Esophagus squamous epithelium (tissue), 5 donors: ENCODE measurements around the gene BAHCC1. TPM values are rescaled to one million over a fixed set of nuclear protein-coding genes. Genes with fewer than 3 reads are reported as not detected.

Experiments used
- DNase-seq: peaks from one replicate; lab custom pipeline; 2025; lab: John Stamatoyannopoulos, UW
- H3K27ac ChIP-seq, 4 donors: fragments of 200-600 bp; sonication (generic); one replicate each; pipeline ENCODE4 v1.5.1; 2016 to 2019; ENCODE audit warnings: mild to moderate bottlenecking in 1 of 4
- H3K27me3 ChIP-seq, 4 donors: fragments of 200-600 bp; sonication (generic); 1 replicate in 3 of 4; 2 replicates in 1 of 4; pipeline versions ENCODE4 v1.5.1 to v1.6.0; 2017 to 2021; ENCODE audit warnings: antibody characterized with exemption in 1 of 4
- H3K36me3 ChIP-seq, 3 donors: fragments of 200-600 bp; sonication (generic); one replicate each; pipeline ENCODE4 v1.5.1; 2016 to 2019
- H3K4me1 ChIP-seq, 3 donors: fragments of 200-600 bp; sonication (generic); one replicate each; pipeline ENCODE4 v1.5.1; 2017 to 2019
- H3K4me3 ChIP-seq, 4 donors: fragments of 200-600 bp; sonication (generic); 1 replicate in 3 of 4; 2 replicates in 1 of 4; pipeline ENCODE4 v1.5.1; 2016 to 2019; ENCODE audit warnings: mild to moderate bottlenecking in 2 of 4, moderate library complexity in 1 of 4
- H3K9me3 ChIP-seq, 3 donors: fragments of 200-600 bp; sonication (generic); one replicate each; pipeline ENCODE4 v1.5.1; 2016 to 2019
- POLR2A ChIP-seq, 4 donors: fragments of 450-650 bp; IDR thresholded peaks; one replicate each; pipeline ENCODE4 v1.6.1; 2017; ENCODE audit warnings: antibody characterized with exemption in 4 of 4, mild to moderate bottlenecking in 4 of 4, moderate library complexity in 3 of 4
- whole genome bisulfite sequencing, 2 donors: methylation state at CpG; one replicate each; pipeline ENCODE4 v1.1.5; 2018; 5-methylcytosine and 5-hydroxymethylcytosine counted together
- intact Hi-C: fragments of 100-400 bp; cut with DNase I; formaldehyde crosslinking; loops from one replicate; pipeline ENCODE4 v1.15.0; 2022
- total RNA-seq, 4 donors: library from RNA; depleted of rRNA; stranded (reverse); fragments of >200 nt; gene quantifications; one replicate each; pipeline ENCODE4 v1.1.0, GENCODE V29; 2016
- TF ChIP-seq, protein P1 (sequence below), 6 experiments: fragments of 450-650 bp in 4 of 6; fragments of 200-600 bp in 2 of 6; sonication (generic) in 2 of 6; IDR thresholded peaks; one replicate each; pipeline ENCODE4 v1.5.1; 2016 to 2019; ENCODE audit warnings: antibody characterized with exemption in 6 of 6, mild to moderate bottlenecking in 4 of 6, moderate library complexity in 4 of 6
- donor health status: DM: yes; HTN: yes; CAD: no.

The BAHCC1 gene
- total RNA-seq, 4 donors from 2014 or later = 3.8 to 10.6 (median 5.4) TPM

DNA sequence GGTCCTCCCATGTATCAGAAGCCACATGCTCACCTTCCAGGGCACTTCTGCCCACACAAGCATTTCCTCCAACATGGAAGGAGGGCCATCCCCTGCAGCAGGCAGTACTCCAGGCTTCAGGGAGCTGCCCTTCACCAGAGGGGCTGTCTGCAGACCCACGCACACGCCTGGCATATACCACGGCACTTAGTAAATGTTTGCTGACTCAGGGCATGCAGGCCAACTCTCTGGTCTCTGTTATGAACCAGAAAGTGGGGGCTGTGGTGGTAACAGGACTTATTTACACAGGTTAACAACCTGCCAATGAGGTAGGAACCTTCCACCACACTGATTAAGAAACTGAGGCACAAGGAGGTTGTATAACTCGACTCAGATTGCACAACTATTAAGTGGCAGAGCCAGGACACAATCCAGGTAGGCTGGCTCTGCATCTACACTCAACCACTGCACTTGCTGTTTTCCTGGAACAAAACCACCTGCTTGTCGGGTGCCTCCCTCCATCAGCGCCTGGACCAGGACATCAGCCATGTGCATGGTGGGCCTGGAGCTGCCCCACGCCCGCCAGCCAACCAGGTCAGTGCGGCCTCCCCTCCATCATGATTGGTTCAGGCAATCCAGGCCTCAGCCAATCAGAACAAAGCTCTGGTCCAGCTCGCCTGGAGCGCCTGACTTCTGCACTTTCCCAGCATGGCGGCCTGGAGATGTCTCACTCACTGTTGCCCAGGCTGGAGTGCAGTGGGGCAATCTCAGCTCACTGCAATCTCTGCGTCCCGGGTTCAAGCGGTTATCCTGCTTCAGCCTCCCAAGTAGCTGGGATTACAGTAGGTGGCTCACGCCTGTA, 98.2 kb downstream of the BAHCC1 start:
- intact Hi-C loops = no loop called here
- WGBS, 2 donors = 0 to 72% methylated on average over 1 to 4 of the region's 16 CpGs

DNA sequence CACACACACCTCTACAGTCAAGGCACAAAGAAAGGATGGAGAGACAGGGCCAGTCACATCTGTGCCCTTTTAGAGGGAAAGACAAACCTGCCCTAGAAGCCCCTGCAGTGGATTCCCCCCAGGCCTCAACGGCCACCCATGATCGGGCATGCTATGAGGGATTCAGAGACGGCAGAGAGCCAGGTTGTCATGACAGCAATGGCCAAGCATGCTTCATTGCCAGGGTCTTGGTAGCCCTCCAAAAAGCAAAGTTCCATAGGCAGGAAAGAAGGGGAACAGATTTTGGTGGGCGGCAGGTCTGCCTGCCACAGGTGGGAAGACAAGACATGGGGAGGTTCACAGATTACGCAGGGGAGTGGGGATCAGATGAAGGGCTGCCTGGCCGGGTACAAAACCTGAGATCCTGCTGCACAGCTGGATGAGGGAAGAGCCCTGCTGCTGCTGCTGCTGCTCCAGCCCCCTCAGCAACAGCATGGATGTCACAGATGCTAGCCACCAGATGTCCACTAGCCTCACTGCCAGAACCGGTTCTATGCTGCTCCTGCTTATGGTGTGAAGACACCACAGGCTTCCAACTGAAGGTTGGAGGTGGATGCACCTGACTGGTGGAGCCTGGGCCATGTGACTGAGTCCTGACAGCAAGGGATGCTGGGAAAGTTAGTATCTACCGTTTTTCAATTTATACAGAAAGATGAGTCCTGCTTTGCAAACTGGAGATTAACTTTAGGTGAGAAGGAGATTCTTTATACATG, 99.5 kb downstream of the BAHCC1 start:
- TF ChIP-seq, protein P1, sequence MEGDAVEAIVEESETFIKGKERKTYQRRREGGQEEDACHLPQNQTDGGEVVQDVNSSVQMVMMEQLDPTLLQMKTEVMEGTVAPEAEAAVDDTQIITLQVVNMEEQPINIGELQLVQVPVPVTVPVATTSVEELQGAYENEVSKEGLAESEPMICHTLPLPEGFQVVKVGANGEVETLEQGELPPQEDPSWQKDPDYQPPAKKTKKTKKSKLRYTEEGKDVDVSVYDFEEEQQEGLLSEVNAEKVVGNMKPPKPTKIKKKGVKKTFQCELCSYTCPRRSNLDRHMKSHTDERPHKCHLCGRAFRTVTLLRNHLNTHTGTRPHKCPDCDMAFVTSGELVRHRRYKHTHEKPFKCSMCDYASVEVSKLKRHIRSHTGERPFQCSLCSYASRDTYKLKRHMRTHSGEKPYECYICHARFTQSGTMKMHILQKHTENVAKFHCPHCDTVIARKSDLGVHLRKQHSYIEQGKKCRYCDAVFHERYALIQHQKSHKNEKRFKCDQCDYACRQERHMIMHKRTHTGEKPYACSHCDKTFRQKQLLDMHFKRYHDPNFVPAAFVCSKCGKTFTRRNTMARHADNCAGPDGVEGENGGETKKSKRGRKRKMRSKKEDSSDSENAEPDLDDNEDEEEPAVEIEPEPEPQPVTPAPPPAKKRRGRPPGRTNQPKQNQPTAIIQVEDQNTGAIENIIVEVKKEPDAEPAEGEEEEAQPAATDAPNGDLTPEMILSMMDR (IDR thresholded peaks at IDR 0.05) = no peak
- no peak for TF ChIP-seq POLR2A (IDR thresholded peaks at IDR 0.05)
- DNase-seq = no peak

More for the DNA sequence above, 98.2 kb downstream of the BAHCC1 start:
- no peak for DNase-seq
- no peaks in the 10 kb centered on the region for H3K9me3 ChIP-seq
- no peaks in the 10 kb centered on the region for H3K36me3 ChIP-seq
- H3K4me3 ChIP-seq = no peak overlapping the region
- H3K27ac ChIP-seq = no peak overlapping the region
- H3K27me3 ChIP-seq = peaks cover 0 to 32% (median 0%) of the 10 kb centered on the region in 4 donors
- H3K4me1 ChIP-seq = peaks cover 0 to 9% (median 2%) of the 10 kb centered on the region in 3 donors
- TF ChIP-seq POLR2A (IDR thresholded peaks at IDR 0.05) = no peak
- TF ChIP-seq, protein P1 (IDR thresholded peaks at IDR 0.05) = no peak

DNA sequence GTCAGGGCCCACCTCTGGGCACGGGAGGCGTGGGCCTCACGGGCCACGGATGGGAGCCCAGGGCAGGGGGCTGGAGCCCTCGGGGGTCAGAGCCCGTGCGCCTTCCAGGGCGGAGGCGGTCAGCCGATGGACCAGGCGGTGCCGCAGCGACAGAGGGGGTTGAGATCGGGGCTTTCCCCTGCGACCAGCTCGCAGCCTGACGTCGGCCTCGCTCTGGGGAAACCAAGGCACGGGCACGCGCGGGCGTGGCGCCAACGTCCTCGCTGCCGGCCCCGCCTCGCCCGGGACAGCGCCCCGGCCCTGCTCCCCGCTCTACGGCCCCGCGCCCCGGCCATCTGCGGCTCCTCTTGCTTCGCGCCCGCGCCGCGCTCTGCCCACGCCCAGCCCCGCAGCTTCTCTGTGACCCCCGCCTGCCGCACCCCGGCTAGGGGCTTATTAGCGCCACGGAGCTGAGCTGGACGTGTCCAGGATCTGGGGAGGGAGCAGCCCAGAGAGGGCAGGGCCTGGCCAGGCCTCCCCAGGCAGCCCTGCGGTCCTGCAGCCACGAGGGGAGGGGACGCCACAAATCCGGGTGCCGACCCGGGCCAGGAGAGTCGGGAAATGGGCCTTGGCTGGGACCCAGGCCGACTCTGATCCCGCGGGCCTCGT, 103.8 kb downstream of the BAHCC1 start:
- no peaks in the 10 kb centered on the region for H3K36me3 ChIP-seq
- no peaks in the 10 kb centered on the region for H3K4me1 ChIP-seq
- intact Hi-C loops = no loop called here
- no peaks in the 10 kb centered on the region for H3K9me3 ChIP-seq
- no peak for TF ChIP-seq POLR2A (IDR thresholded peaks at IDR 0.05)
- TF ChIP-seq, protein P1 (IDR thresholded peaks at IDR 0.05) = no peak
- H3K27ac ChIP-seq = no peak overlapping the region
- no peak overlapping the region for H3K4me3 ChIP-seq
- DNase-seq = no peak
- peaks cover 0 to 18% (median 0%) of the 10 kb centered on the region in 4 donors for H3K27me3 ChIP-seq
- 72% methylated on average over 16 of the region's 64 CpGs; no CpG with 5 or more reads in 1 of the 2 donors for WGBS, 2 donors

More for the DNA sequence above, 99.5 kb downstream of the BAHCC1 start:
- Histone ChIP-seq H3K27ac (no peak overlapping the region), H3K4me3 (no peak overlapping the region), H3K27me3 (peaks cover 0 to 32% (median 0%) of the 10 kb centered on the region in 4 donors), H3K4me1 (no peaks in the 10 kb centered on the region), H3K36me3 (no peaks in the 10 kb centered on the region), H3K9me3 (no peaks in the 10 kb centered on the region)
- intact Hi-C loops = no loop called here
- WGBS, 2 donors = 37 to 41% methylated on average over 7 to 8 of the region's 8 CpGs

DNA sequence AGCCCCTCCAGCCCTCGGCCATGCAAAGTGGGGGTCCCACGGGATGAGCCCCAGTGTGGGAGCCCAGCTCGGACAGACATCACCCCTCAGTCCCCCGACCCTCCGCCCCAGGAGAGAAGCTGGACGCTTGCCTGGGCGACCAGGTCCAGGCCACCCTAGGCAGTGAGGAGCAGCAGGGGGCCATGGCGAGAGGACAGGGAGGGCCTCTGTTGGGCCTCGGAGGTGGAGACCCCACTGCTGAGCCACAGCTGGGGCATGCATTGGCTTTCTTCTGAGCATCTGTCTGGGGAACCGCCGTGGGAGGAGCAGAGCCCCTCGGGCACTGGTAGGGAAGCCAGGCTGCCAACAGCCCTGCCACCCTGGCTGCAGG, 104.3 kb downstream of the BAHCC1 start:
- H3K9me3 ChIP-seq = no peaks in the 10 kb centered on the region
- intact Hi-C loops = no loop called here
- no peaks in the 10 kb centered on the region for H3K4me1 ChIP-seq
- no peak for TF ChIP-seq POLR2A (IDR thresholded peaks at IDR 0.05)
- TF ChIP-seq, protein P1 (IDR thresholded peaks at IDR 0.05) = no peak
- no peak overlapping the region for H3K27ac ChIP-seq
- no peak overlapping the region for H3K4me3 ChIP-seq
- peaks cover 0 to 17% (median 0%) of the 10 kb centered on the region in 4 donors for H3K27me3 ChIP-seq
- DNase-seq = no peak
- 40% methylated on average over 3 of the region's 12 CpGs; no CpG with 5 or more reads in 1 of the 2 donors for WGBS, 2 donors
- H3K36me3 ChIP-seq = no peaks in the 10 kb centered on the region
